SU-DHL-6 (cell line): Measurements from ENCODE around the gene LYSMD1.

Experiments used
- H2AFZ ChIP-seq: fragments of 200-600 bp; sonication (generic); 2 replicates; pipeline ENCODE4 v1.6.1; 2014; ENCODE audit warnings: low read depth, mild to moderate bottlenecking, moderate library complexity, mixed read lengths, antibody characterized with exemption, low read length; ENCODE audit not compliant: severe bottlenecking
- H3F3A ChIP-seq: fragments of 200-600 bp; shearing (Covaris generic); 2 replicates; pipeline ENCODE4 v1.6.0; 2016; ENCODE audit warnings: antibody characterized with exemption, mild to moderate bottlenecking; ENCODE audit not compliant: insufficient read depth
- H3K27ac ChIP-seq: fragments of 200-600 bp; sonication (generic); 2 replicates; pipeline ENCODE4 v1.5.1; 2016; ENCODE audit warnings: low read depth, mild to moderate bottlenecking, low read length, moderate library complexity, mixed read lengths
- H3K27me3 ChIP-seq: fragments of 200-600 bp; sonication (generic), shearing (Covaris generic); 2 replicates; pipeline ENCODE4 v1.6.0; 2014; ENCODE audit warnings: mild to moderate bottlenecking, low read length
- H3K36me3 ChIP-seq: fragments of 200-600 bp; sonication (generic); 2 replicates; pipeline ENCODE4 v1.6.1; 2014; ENCODE audit warnings: mild to moderate bottlenecking, low read length, mixed read lengths
- H3K4me2 ChIP-seq: fragments of 300-600, 200-600 bp; shearing (Covaris generic), sonication (generic); 2 replicates; pipeline ENCODE4 v1.6.0; 2014; ENCODE audit warnings: low read length, low read depth, mild to moderate bottlenecking; ENCODE audit not compliant: poor library complexity, severe bottlenecking
- H3K4me3 ChIP-seq: fragments of 200-600 bp; sonication (generic); 2 replicates; pipeline ENCODE4 v1.5.1; 2014; ENCODE audit warnings: antibody characterized with exemption, low read length, mild to moderate bottlenecking, mixed read lengths; ENCODE audit not compliant: insufficient read depth, poor library complexity, severe bottlenecking
- H3K79me2 ChIP-seq: fragments of 200-600 bp; sonication (generic); 2 replicates; pipeline ENCODE4 v1.6.1; 2014; ENCODE audit warnings: mild to moderate bottlenecking, low read length, moderate library complexity; ENCODE audit not compliant: insufficient read depth
- H3K9ac ChIP-seq: fragments of 200-600 bp; sonication (generic); 2 replicates; pipeline ENCODE4 v1.7.0; 2014; ENCODE audit warnings: mild to moderate bottlenecking, low read length
- H3K9me2 ChIP-seq: fragments of 200-600 bp; sonication (generic); replicated peaks from 2 replicates; pipeline ENCODE4 v1.6.1; 2014; ENCODE audit warnings: low read length; ENCODE audit not compliant: insufficient read depth
- H3K9me3 ChIP-seq: fragments of 200-600 bp; sonication (generic); 2 replicates; pipeline ENCODE4 v1.6.1; 2014; ENCODE audit warnings: low read length, mixed read lengths; ENCODE audit not compliant: insufficient read depth
- H4K20me1 ChIP-seq: fragments of 200-600 bp; sonication (generic); 2 replicates; pipeline ENCODE4 v1.6.1; 2014; ENCODE audit warnings: low read depth, mild to moderate bottlenecking, antibody characterized with exemption, low read length, moderate library complexity, mixed read lengths
- CTCF ChIP-seq: fragments of 200-600 bp; sonication (generic); IDR thresholded peaks from one replicate; pipeline ENCODE4 v1.5.1; 2017; ENCODE audit warnings: antibody characterized with exemption, mild to moderate bottlenecking, low read length, moderate library complexity; ENCODE audit not compliant: insufficient read depth, poor library complexity, severe bottlenecking
- EZH2phosphoT487 ChIP-seq: fragments of 200-600 bp; sonication (generic), shearing (Covaris generic); conservative IDR thresholded peaks from 2 replicates; pipeline ENCODE4 v1.6.1; 2018; ENCODE audit warnings: mild to moderate bottlenecking, antibody characterized with exemption, low read length, moderate library complexity, mixed read lengths

Gene LYSMD1

GRCh38 chr1:151144474-151145303, 21.0 kb downstream of the LYSMD1 start:
- Histone ChIP-seq H3K4me3 (no peak overlapping the region), H3K4me2 (no peak overlapping the region), H3K9me3 (no peaks in the 10 kb centered on the region), H3K79me2 (no peaks in the 10 kb centered on the region), H3F3A (no peaks in the 10 kb centered on the region), H4K20me1 (no peaks in the 10 kb centered on the region), H3K9ac (no peak overlapping the region), H2AFZ (no peak overlapping the region), H3K36me3 (no peaks in the 10 kb centered on the region), H3K27ac (no peak overlapping the region), H3K9me2 (no peaks in the 10 kb centered on the region), H3K27me3 (no peaks in the 10 kb centered on the region)
- no peak for TF ChIP-seq EZH2phosphoT487
- TF ChIP-seq CTCF = no peak

- H3K9me3 ChIP-seq = no peaks in the 10 kb centered on the region
- no peak overlapping the region for H2AFZ ChIP-seq
- no peak overlapping the region for H3K27ac ChIP-seq
- H4K20me1 ChIP-seq = no peaks in the 10 kb centered on the region
- TF ChIP-seq CTCF = no peak
- TF ChIP-seq EZH2phosphoT487 = no peak
- no peaks in the 10 kb centered on the region for H3F3A ChIP-seq
- H3K36me3 ChIP-seq = no peaks in the 10 kb centered on the region
- no peak overlapping the region for H3K4me2 ChIP-seq
- H3K9ac ChIP-seq = no peak overlapping the region
- H3K27me3 ChIP-seq = no peaks in the 10 kb centered on the region
- H3K4me3 ChIP-seq = no peak overlapping the region
- no peaks in the 10 kb centered on the region for H3K79me2 ChIP-seq
- no peaks in the 10 kb centered on the region for H3K9me2 ChIP-seq
Measured at GRCh38 chr1:151143986-151144385, 21.7 kb downstream of the LYSMD1 start.

- no peaks in the 10 kb centered on the region for H4K20me1 ChIP-seq
- H3K79me2 ChIP-seq = no peaks in the 10 kb centered on the region
- H3K4me2 ChIP-seq = no peak overlapping the region
Measured at GRCh38 chr1:151143057-151143435, 22.7 kb downstream of the LYSMD1 start.

More at GRCh38 chr1:151143057-151143435, 22.7 kb downstream of the LYSMD1 start:
- Histone ChIP-seq H3K9me2 (no peaks in the 10 kb centered on the region), H2AFZ (no peak overlapping the region), H3K27me3 (no peaks in the 10 kb centered on the region), H3K36me3 (no peaks in the 10 kb centered on the region), H3K4me3 (no peak overlapping the region), H3K9ac (no peak overlapping the region), H3F3A (no peaks in the 10 kb centered on the region), H3K9me3 (no peaks in the 10 kb centered on the region), H3K27ac (no peak overlapping the region)
- no peak for TF ChIP-seq CTCF
- TF ChIP-seq EZH2phosphoT487 = no peak
